Colonic mucosa (tissue), 4 donors: Measurements from ENCODE around the gene NEGR1. TPM values are rescaled to one million over a fixed set of nuclear protein-coding genes. Genes with fewer than 3 reads are reported as not detected.

Experiments used
- DNase-seq: peaks from one replicate; pipeline ENCODE4 v3.0.0-alpha.2; 2020
- H3K27ac ChIP-seq: fragments of 200-600 bp; one replicate; pipeline ENCODE4 v1.8.0; 2021
- H3K27me3 ChIP-seq: fragments of 200-600 bp; one replicate; pipeline ENCODE4 v1.8.0; 2021
- H3K36me3 ChIP-seq: fragments of 200-600 bp; one replicate; pipeline ENCODE4 v1.8.0; 2021
- H3K4me1 ChIP-seq: fragments of 200-600 bp; one replicate; pipeline ENCODE4 v1.8.0; 2021; ENCODE audit warnings: mild to moderate bottlenecking
- H3K4me3 ChIP-seq: fragments of 200-600 bp; one replicate; pipeline ENCODE4 v1.8.0; 2021
- H3K9ac ChIP-seq, 2 donors: one replicate each; pipeline ENCODE4 v1.7.0; 2013; ENCODE audit warnings: control low read depth in 2 of 2, low read depth in 2 of 2, low read length in 2 of 2
- H3K9me3 ChIP-seq: fragments of 200-600 bp; one replicate; pipeline ENCODE4 v1.8.0; 2021
- CTCF ChIP-seq: fragments of 200-600 bp; IDR thresholded peaks from one replicate; pipeline ENCODE4 v1.8.0; 2022; ENCODE audit warnings: antibody characterized with exemption, mild to moderate bottlenecking
- intact Hi-C: fragments of 100-400 bp; cut with DNase I; formaldehyde crosslinking; loops from one replicate; pipeline ENCODE4 v1.14.1; 2022
- total RNA-seq, 2 donors: library from RNA; stranded (reverse); fragmentation: NEBNext Ultra II Directional in 1 of 2; extraction: Animal tissue kit (Norgen Biotek cat#: 25700) in 1 of 2; gene quantifications; one replicate each; pipeline ENCODE4 v1.2.1, GENCODE V29; 2021
- donor health status: healthy.
- donor health status: DM: no; HTN: no; CAD: no.
- donor health status: DM: no; HTN: no; CAD: no.

Gene NEGR1
- total RNA-seq, 2 donors from 2014 or later: 4.0 to 9.2 TPM

DNA sequence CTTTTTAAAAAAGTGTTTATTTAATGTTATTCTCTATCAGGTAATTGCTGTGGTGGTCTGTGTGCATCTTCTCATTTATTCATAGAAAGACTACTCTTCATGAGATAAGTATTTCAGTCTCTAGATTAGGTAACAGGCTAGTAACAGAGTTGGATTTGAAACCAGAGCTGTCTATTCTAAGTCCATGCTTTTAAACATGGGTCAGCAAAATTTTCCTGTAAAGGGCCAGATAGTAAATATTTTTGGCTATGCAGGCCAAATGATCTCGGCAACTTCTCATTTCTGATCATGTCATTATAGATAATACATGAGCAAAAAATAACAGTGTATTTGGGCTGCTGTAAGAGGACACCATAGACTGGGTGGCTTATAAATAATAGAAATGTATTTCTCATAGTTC is 715.9 kb downstream of the NEGR1 start:
- no peak overlapping the region for H3K27ac ChIP-seq
- no peaks in the 10 kb centered on the region for H3K4me1 ChIP-seq
- H3K27me3 ChIP-seq: no peaks in the 10 kb centered on the region
- no peaks in the 10 kb centered on the region for H3K9me3 ChIP-seq
- no peak overlapping the region for H3K9ac ChIP-seq
- intact Hi-C loops: no loop called here
- no peak for TF ChIP-seq CTCF
- H3K4me3 ChIP-seq: no peak overlapping the region
- DNase-seq: no peak
- no peaks in the 10 kb centered on the region for H3K36me3 ChIP-seq

GRCh38 chr1:71565831-71566230 is 716.5 kb downstream of the NEGR1 start:
- Histone ChIP-seq H3K4me1 (no peaks in the 10 kb centered on the region), H3K36me3 (no peaks in the 10 kb centered on the region), H3K27ac (no peak overlapping the region), H3K9ac (no peak overlapping the region), H3K27me3 (no peaks in the 10 kb centered on the region), H3K9me3 (no peaks in the 10 kb centered on the region), H3K4me3 (no peak overlapping the region)
- no peak for TF ChIP-seq CTCF
- no peak for DNase-seq
- intact Hi-C loops: no loop called here

GRCh38 chr1:71565262-71565661 is 717.1 kb downstream of the NEGR1 start:
- Histone ChIP-seq H3K4me3 (no peak overlapping the region), H3K27ac (no peak overlapping the region), H3K9ac (no peak overlapping the region), H3K36me3 (no peaks in the 10 kb centered on the region), H3K4me1 (no peaks in the 10 kb centered on the region), H3K9me3 (no peaks in the 10 kb centered on the region), H3K27me3 (no peaks in the 10 kb centered on the region)
- no peak for TF ChIP-seq CTCF
- intact Hi-C loops: no loop called here
- no peak for DNase-seq

DNA sequence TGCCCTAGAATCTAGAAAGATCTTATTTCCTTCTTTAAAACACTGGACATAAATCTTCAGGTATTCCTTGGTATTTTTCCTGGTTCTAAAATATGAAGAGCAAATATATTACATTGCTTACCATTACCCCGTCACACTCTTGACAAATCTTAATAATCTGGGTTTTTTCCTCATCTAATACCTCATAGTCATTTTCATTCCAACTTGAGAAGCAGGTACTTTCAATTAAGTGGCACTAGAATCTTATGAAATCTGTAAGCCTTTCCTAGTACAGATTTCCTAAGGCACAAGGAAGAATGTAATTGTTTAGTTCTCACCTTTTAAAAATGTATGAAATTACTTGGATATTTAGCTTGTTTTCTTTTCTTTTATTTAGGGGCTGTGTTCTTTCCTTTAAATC is 720.0 kb downstream of the NEGR1 start:
- DNase-seq: no peak
- Histone ChIP-seq H3K4me1 (no peaks in the 10 kb centered on the region), H3K27me3 (no peaks in the 10 kb centered on the region), H3K36me3 (no peaks in the 10 kb centered on the region), H3K4me3 (no peak overlapping the region), H3K9ac (no peak overlapping the region), H3K27ac (no peak overlapping the region), H3K9me3 (no peaks in the 10 kb centered on the region)
- no peak for TF ChIP-seq CTCF
- intact Hi-C loops: no loop called here

DNA sequence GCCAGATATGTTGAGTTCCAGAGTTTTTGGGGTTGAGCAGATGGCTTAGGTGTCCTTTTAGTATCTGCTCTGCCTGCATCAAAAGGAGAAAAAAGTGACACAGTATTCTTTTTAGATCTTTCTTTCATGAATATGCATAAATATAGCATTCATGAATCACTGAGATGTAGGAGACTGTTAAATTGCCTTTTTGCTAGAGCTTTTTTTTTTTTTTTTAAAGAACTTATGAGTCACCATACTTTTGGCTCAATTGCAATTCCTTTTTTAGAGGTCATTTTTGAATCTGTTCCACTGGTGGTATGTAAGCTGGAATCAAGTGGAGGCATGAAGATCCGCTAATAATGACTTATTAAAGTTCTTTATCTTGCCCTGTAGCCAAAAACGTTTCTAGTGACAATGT is 720.6 kb downstream of the NEGR1 start:
- Histone ChIP-seq H3K4me1 (no peaks in the 10 kb centered on the region), H3K4me3 (no peak overlapping the region), H3K27ac (no peak overlapping the region), H3K27me3 (no peaks in the 10 kb centered on the region), H3K9ac (no peak overlapping the region), H3K36me3 (no peaks in the 10 kb centered on the region), H3K9me3 (no peaks in the 10 kb centered on the region)
- intact Hi-C loops: no loop called here
- DNase-seq: no peak
- TF ChIP-seq CTCF: no peak

- Histone ChIP-seq H3K36me3 (no peaks in the 10 kb centered on the region), H3K27me3 (no peaks in the 10 kb centered on the region), H3K9me3 (no peaks in the 10 kb centered on the region), H3K9ac (no peak overlapping the region), H3K4me1 (no peaks in the 10 kb centered on the region), H3K27ac (no peak overlapping the region), H3K4me3 (no peak overlapping the region)
- TF ChIP-seq CTCF: no peak
- DNase-seq: no peak
- intact Hi-C loops: no loop called here
These were observed 721.1 kb downstream of the NEGR1 start for GRCh38 chr1:71561206-71561605.
